ENCODE measurements around the gene ABHD14A.

DNA sequence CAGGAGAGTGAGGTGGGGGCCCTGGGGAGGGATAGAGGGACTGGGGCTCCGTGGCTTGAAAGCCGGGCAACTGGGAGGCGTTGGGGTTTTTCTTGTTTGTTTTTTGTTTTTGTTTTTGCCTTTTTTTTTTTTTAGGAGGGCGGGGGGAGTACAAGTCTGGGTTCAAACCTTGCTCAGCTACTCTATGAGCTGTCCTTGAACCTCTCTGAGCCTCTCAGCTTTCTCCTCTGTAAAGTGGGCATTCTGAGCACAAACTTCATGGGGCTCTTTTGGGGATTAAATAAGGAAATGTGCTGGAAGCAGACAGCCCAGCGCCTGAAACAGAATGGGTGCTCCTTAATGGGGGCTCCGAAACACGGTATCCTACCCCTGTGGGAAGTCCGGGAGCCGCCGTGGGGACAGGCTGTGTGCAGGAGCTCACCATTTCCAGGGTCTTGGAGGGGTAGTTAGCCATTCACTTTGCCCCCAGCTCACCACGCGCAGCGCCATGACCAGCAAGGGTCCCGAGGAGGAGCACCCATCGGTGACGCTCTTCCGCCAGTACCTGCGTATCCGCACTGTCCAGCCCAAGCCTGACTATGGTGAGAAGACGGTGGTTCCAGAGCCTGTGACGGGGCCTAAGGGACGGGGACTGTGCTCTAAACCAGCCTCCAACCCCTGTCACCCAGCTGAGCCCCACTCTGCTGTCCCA is 8.9 kb downstream of the ABHD14A start:
- TF ChIP-seq, protein P1, sequence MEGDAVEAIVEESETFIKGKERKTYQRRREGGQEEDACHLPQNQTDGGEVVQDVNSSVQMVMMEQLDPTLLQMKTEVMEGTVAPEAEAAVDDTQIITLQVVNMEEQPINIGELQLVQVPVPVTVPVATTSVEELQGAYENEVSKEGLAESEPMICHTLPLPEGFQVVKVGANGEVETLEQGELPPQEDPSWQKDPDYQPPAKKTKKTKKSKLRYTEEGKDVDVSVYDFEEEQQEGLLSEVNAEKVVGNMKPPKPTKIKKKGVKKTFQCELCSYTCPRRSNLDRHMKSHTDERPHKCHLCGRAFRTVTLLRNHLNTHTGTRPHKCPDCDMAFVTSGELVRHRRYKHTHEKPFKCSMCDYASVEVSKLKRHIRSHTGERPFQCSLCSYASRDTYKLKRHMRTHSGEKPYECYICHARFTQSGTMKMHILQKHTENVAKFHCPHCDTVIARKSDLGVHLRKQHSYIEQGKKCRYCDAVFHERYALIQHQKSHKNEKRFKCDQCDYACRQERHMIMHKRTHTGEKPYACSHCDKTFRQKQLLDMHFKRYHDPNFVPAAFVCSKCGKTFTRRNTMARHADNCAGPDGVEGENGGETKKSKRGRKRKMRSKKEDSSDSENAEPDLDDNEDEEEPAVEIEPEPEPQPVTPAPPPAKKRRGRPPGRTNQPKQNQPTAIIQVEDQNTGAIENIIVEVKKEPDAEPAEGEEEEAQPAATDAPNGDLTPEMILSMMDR (conservative IDR thresholded peaks at IDR 0.05; ENCODE audit: low read depth, low read length), result no peak
- TF ChIP-seq POLR2A (IDR thresholded peaks at IDR 0.05; ENCODE audit: low read depth, low read length), result no peak
- no peak for TF ChIP-seq SMC3 (IDR thresholded peaks at IDR 0.05; ENCODE audit: low read depth, low read length)
- no peak for TF ChIP-seq FOS (IDR thresholded peaks at IDR 0.05; ENCODE audit: low read depth, low read length)
- TF ChIP-seq CEBPB (IDR thresholded peaks at IDR 0.05; ENCODE audit: low read depth, low read length), result no peak
- no peak for TF ChIP-seq RCOR1 (IDR thresholded peaks at IDR 0.05; ENCODE audit: insufficient replicate concordance, low read length)
- TF ChIP-seq, protein P2, sequence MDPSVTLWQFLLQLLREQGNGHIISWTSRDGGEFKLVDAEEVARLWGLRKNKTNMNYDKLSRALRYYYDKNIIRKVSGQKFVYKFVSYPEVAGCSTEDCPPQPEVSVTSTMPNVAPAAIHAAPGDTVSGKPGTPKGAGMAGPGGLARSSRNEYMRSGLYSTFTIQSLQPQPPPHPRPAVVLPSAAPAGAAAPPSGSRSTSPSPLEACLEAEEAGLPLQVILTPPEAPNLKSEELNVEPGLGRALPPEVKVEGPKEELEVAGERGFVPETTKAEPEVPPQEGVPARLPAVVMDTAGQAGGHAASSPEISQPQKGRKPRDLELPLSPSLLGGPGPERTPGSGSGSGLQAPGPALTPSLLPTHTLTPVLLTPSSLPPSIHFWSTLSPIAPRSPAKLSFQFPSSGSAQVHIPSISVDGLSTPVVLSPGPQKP (IDR thresholded peaks at IDR 0.05; ENCODE audit: borderline replicate concordance, low read depth, low read length), result no peak
